Endothelial cell of umbilical vein (primary cell): Measurements from ENCODE around the gene FAM120A. TPM values are rescaled to one million over a fixed set of nuclear protein-coding genes. Genes with fewer than 3 reads are reported as not detected.

ENCODE experiments used
- BruUV-seq: library from RNA; stranded (reverse); fragments of 400-500 nt; replicated peaks from 2 replicates; lab custom pipeline; 2021; lab: Mats Ljungman, UMichigan
- CTCF ChIA-PET: fragments of 300-600, 350-600 bp; sonication (Branson Sonifier 250); formaldehyde crosslinking; loops from one replicate; lab custom pipeline; 2021; ENCODE audit warnings: antibody characterized with exemption, inconsistent platforms; lab: Charles Lee
- POLR2A ChIA-PET: fragments of 300-600, 350-600 bp; sonication (Branson Sonifier 250); formaldehyde crosslinking; loops from one replicate; lab custom pipeline; 2021; ENCODE audit warnings: antibody characterized with exemption, inconsistent platforms; lab: Charles Lee
- DNase-seq: peaks from one replicate; pipeline ENCODE4 v3.0.0-alpha.2; 2011; ENCODE audit warnings: low read depth, low spot score
- FAIRE-seq: peaks from 2 replicates; lab custom pipeline; 2011; peaks lifted over from hg19 to GRCh38; lab: Jason Lieb, UNC
- H2AFZ ChIP-seq: 2 replicates; pipeline ENCODE4 v1.6.0; 2012; ENCODE audit warnings: low read depth, low read length, control low read depth, inconsistent platforms
- H3K27ac ChIP-seq: 2 replicates; pipeline ENCODE4 v1.5.1; 2011; ENCODE audit warnings: low read depth, mild to moderate bottlenecking, control low read depth, low read length, moderate library complexity; ENCODE audit not compliant: insufficient read depth
- H3K27me3 ChIP-seq, 2 experiments: 2 replicates each; pipeline versions ENCODE4 v1.6.0 to v1.6.1; 2011; ENCODE audit warnings: low read length in 2 of 2, mixed read lengths in 1 of 2; ENCODE audit not compliant: control insufficient read depth in 2 of 2, insufficient read depth in 2 of 2
- H3K36me3 ChIP-seq, 2 experiments: 2 replicates in 1 of 2; 3 replicates in 1 of 2; pipeline ENCODE4 v1.5.1; 2011; ENCODE audit warnings: low read length in 2 of 2, mild to moderate bottlenecking in 1 of 2, moderate library complexity in 1 of 2; ENCODE audit not compliant: control insufficient read depth in 2 of 2, insufficient read depth in 2 of 2; ENCODE audit errors: extremely low read depth in 1 of 2
- H3K4me1 ChIP-seq: 3 replicates; pipeline ENCODE4 v1.5.1; 2011; ENCODE audit warnings: mild to moderate bottlenecking, low read length; ENCODE audit not compliant: control insufficient read depth, insufficient read depth; ENCODE audit errors: extremely low read depth
- H3K4me2 ChIP-seq: 2 replicates; pipeline ENCODE4 v1.6.1; 2011; ENCODE audit warnings: low read length, control low read depth, mixed read lengths; ENCODE audit not compliant: insufficient read depth
- H3K4me3 ChIP-seq, 3 experiments: fragments of 200-600 bp in 1 of 3; sonication (generic), shearing (Covaris generic) in 1 of 3; replicated peaks in 1 of 3; 2 replicates each; pipeline ENCODE4 v1.5.1; 2011 to 2016; ENCODE audit warnings: control low read depth in 3 of 3, low read length in 3 of 3, mild to moderate bottlenecking in 2 of 3, inconsistent platforms in 1 of 3, low read depth in 1 of 3, moderate library complexity in 1 of 3; ENCODE audit not compliant: insufficient read depth in 1 of 3
- H3K79me2 ChIP-seq: 2 replicates; pipeline ENCODE4 v1.6.0; 2012; ENCODE audit warnings: low read length, inconsistent platforms; ENCODE audit not compliant: control insufficient read depth, insufficient read depth
- H3K9ac ChIP-seq: replicated peaks from 2 replicates; pipeline ENCODE3; 2011; ENCODE audit warnings: low read length, control low read depth; ENCODE audit not compliant: insufficient read depth; ENCODE audit errors: extremely low read depth
- H3K9me1 ChIP-seq: replicated peaks from 3 replicates; pipeline ENCODE4 v1.6.0; 2011; ENCODE audit warnings: mild to moderate bottlenecking, low read length; ENCODE audit not compliant: control insufficient read depth, insufficient read depth; ENCODE audit errors: extremely low read depth
- H3K9me3 ChIP-seq: replicated peaks from 2 replicates; pipeline ENCODE4 v1.5.1; 2012; ENCODE audit warnings: low read length, inconsistent platforms; ENCODE audit not compliant: control insufficient read depth, insufficient read depth
- H4K20me1 ChIP-seq: replicated peaks from 2 replicates; pipeline ENCODE3; 2011; ENCODE audit warnings: mild to moderate bottlenecking, low read length; ENCODE audit not compliant: control insufficient read depth, insufficient read depth; ENCODE audit errors: extremely low read depth
- EZH2 ChIP-seq: IDR thresholded peaks from 2 replicates; pipeline ENCODE4 v1.6.1; 2012; ENCODE audit warnings: borderline replicate concordance, low read depth, mild to moderate bottlenecking, moderate library complexity, low read length, inconsistent platforms; ENCODE audit not compliant: severe bottlenecking
- FOS ChIP-seq: IDR thresholded peaks from 2 replicates; pipeline ENCODE4 v1.6.1; 2011; ENCODE audit warnings: mild to moderate bottlenecking, low read length, moderate library complexity, borderline replicate concordance; ENCODE audit not compliant: insufficient read depth
- GATA2 ChIP-seq: IDR thresholded peaks from 2 replicates; pipeline ENCODE4 v1.7.0; 2011; ENCODE audit warnings: low read depth, mild to moderate bottlenecking, moderate library complexity, mixed read lengths, low read length; ENCODE audit not compliant: insufficient read length, insufficient read depth
- JUN ChIP-seq: IDR thresholded peaks from 2 replicates; pipeline ENCODE4 v1.6.1; 2011; ENCODE audit warnings: borderline replicate concordance, low read depth; ENCODE audit not compliant: insufficient read length, insufficient read depth
- MYC ChIP-seq: IDR thresholded peaks from one replicate; pipeline ENCODE4 v1.6.1; 2011; ENCODE audit warnings: mild to moderate bottlenecking, low read depth, low read length
- POLR2A ChIP-seq: IDR thresholded peaks from 2 replicates; pipeline ENCODE4 v1.6.1; 2012; ENCODE audit warnings: low read depth, mild to moderate bottlenecking, control low read depth, low read length
- POLR2AphosphoS5 ChIP-seq: IDR thresholded peaks from 2 replicates; pipeline ENCODE4 v1.6.1; 2012; ENCODE audit warnings: low read depth, mild to moderate bottlenecking, control low read depth, low read length, moderate library complexity; ENCODE audit not compliant: insufficient read depth
- dilution Hi-C: fragments of 300-500 bp; cut with MboI; formaldehyde crosslinking; loops from one replicate; pipeline ENCODE4 v1.15.0; 2019; ENCODE audit warnings: low sequenced_read_pairs; ENCODE audit not compliant: extremely low pct_ligation_motif_present
- intact Hi-C: fragments of 100-400 bp; cut with micrococcal nuclease; formaldehyde crosslinking; loops from one replicate; pipeline ENCODE4 v1.10.0; 2022
- polyA plus RNA-seq, 4 experiments: library from polyadenylated mRNA; depleted of rRNA in 3 of 4; stranded (reverse) in 3 of 4; unstranded in 1 of 4; fragments of >200 nt; gene quantifications; 2 replicates each; pipeline versions ENCODE4 v1.2.1 to v1.2.3, GENCODE V29; 2011 to 2012; ENCODE audit warnings: missing spikeins in 1 of 4
- total RNA-seq: library from RNA; stranded (reverse); gene quantifications from 2 replicates; pipeline ENCODE4 v1.2.3, GENCODE V29; 2021
- TF ChIP-seq, protein P1 (sequence below): IDR thresholded peaks from 2 replicates; pipeline ENCODE4 v1.6.1; 2011; ENCODE audit not compliant: insufficient read depth, insufficient read length
- TF ChIP-seq, protein P2 (sequence below), 2 donors: IDR thresholded peaks; 1 replicate in 1 of 2; 2 replicates in 1 of 2; pipeline ENCODE4 v1.5.1; 2011; ENCODE audit warnings: low read length in 2 of 2, mild to moderate bottlenecking in 2 of 2, moderate library complexity in 2 of 2, control low read depth in 1 of 2, inconsistent platforms in 1 of 2, low read depth in 1 of 2; ENCODE audit not compliant: insufficient read depth in 1 of 2; ENCODE audit errors: extremely low read depth in 1 of 2

The FAM120A gene
- total and polyA plus RNA-seq, 2 donors (not counting 3 experiments of a cell fraction or from before 2014, with no cell fraction given), result 66.8 to 126 TPM

DNA sequence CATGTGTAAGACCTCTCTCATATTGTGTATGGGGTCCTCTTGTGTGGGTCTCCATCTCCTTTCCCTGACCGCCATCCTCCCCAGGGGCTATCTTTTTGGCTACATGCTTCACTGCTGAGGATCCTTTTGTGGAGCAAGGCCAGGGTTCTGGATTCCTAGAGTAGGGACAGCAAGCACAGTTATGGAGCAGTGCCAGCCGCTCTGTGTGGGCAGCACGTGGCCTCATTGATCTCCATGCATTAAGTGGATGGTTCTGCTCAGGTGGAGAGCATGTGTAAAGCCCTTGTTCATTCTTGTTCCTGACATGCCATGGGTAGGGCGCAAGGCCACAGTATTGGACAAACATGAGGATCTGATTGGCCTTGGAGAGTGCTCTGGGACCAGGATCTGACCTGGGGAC is 133.8 kb downstream of the FAM120A start:
- Histone ChIP-seq H3K27ac (no peak overlapping the region), H3K27me3 (no peaks in the 10 kb centered on the region), H3K9me3 (no peaks in the 10 kb centered on the region), H4K20me1 (no peaks in the 10 kb centered on the region), H3K4me1 (peaks cover 6% of the 10 kb centered on the region), H3K4me3 (no peak overlapping the region), H3K36me3 (no peaks in the 10 kb centered on the region), H3K4me2 (no peak overlapping the region), H2AFZ (no peak overlapping the region), H3K79me2 (peaks cover 42% of the 10 kb centered on the region), H3K9me1 (no peaks in the 10 kb centered on the region), H3K9ac (no peak overlapping the region)
- FAIRE-seq, result no peak
- dilution Hi-C loops (no loop called here), intact Hi-C loops (no loop called here)
- ChIA-PET CTCF (no interaction called here), POLR2A (no interaction called here)
- TF ChIP-seq, protein P1, sequence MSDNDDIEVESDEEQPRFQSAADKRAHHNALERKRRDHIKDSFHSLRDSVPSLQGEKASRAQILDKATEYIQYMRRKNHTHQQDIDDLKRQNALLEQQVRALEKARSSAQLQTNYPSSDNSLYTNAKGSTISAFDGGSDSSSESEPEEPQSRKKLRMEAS, result no peak
- TF ChIP-seq POLR2A, result no peak
- TF ChIP-seq POLR2AphosphoS5, result no peak
- TF ChIP-seq, protein P2, sequence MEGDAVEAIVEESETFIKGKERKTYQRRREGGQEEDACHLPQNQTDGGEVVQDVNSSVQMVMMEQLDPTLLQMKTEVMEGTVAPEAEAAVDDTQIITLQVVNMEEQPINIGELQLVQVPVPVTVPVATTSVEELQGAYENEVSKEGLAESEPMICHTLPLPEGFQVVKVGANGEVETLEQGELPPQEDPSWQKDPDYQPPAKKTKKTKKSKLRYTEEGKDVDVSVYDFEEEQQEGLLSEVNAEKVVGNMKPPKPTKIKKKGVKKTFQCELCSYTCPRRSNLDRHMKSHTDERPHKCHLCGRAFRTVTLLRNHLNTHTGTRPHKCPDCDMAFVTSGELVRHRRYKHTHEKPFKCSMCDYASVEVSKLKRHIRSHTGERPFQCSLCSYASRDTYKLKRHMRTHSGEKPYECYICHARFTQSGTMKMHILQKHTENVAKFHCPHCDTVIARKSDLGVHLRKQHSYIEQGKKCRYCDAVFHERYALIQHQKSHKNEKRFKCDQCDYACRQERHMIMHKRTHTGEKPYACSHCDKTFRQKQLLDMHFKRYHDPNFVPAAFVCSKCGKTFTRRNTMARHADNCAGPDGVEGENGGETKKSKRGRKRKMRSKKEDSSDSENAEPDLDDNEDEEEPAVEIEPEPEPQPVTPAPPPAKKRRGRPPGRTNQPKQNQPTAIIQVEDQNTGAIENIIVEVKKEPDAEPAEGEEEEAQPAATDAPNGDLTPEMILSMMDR (IDR thresholded peaks at IDR 0.05; ENCODE audit: extremely low read depth in 1 of 2, insufficient read depth in 1 of 2, low read depth in 1 of 2, low read length in 2 of 2), result no peak
- TF ChIP-seq EZH2, result no peak
- TF ChIP-seq MYC, result no peak
- TF ChIP-seq GATA2, result no peak
- no peak for TF ChIP-seq JUN
- TF ChIP-seq FOS, result no peak
- DNase-seq, result no peak
- no TSS peak for BruUV-seq
